ENCODE data around the gene SLC37A4. TPM values are rescaled to one million over a fixed set of nuclear protein-coding genes. Genes with fewer than 3 reads are reported as not detected.

Gene SLC37A4
- total and polyA plus RNA-seq, 2 of the 13 experiments (the other 11 are each of a cell fraction or from before 2014, with no cell fraction given) = 43.0 to 56.1 TPM

DNA sequence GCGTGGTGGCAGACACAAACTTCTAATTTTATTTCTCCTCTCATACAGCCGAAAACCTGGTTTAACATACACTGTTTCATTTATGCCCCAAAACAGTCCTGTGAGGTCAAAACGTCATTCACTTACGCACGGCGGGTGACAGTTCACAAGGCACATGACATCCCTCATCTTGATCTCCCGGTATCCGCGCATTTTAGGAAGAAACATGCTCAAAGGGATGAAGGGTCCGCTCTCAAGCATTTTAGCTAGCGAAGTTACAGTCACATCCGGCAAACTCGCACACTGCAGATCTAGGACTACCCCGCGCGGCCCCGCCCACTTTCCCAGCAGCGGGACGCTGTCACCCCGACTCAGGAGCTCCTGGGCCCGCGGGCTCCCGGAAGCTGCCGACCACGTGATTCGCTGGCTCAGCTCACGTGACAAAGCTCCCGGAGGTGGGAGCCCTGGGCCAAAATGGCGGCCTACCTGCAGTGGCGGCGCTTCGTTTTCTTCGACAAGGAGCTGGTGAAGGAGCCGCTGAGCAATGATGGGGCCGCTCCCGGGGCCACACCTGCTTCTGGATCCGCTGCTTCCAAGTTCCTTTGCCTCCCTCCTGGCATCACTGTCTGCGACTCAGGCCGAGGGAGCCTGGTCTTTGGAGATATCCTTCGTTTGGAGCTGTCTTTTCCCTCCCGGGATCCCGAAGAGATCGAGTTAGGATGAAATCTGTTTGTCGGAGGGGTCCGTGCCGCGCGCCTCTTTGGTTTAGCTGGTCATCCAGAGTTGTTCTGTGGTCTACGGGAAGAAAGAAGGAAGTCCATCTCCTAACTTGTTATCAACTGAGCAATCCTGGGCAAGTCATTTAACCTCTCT lies 36.9 kb upstream of the SLC37A4 start, which contains the start of gene VPS11 (continued):
- TF ChIP-seq, protein P1, sequence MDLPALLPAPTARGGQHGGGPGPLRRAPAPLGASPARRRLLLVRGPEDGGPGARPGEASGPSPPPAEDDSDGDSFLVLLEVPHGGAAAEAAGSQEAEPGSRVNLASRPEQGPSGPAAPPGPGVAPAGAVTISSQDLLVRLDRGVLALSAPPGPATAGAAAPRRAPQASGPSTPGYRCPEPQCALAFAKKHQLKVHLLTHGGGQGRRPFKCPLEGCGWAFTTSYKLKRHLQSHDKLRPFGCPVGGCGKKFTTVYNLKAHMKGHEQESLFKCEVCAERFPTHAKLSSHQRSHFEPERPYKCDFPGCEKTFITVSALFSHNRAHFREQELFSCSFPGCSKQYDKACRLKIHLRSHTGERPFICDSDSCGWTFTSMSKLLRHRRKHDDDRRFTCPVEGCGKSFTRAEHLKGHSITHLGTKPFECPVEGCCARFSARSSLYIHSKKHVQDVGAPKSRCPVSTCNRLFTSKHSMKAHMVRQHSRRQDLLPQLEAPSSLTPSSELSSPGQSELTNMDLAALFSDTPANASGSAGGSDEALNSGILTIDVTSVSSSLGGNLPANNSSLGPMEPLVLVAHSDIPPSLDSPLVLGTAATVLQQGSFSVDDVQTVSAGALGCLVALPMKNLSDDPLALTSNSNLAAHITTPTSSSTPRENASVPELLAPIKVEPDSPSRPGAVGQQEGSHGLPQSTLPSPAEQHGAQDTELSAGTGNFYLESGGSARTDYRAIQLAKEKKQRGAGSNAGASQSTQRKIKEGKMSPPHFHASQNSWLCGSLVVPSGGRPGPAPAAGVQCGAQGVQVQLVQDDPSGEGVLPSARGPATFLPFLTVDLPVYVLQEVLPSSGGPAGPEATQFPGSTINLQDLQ (CRISPR knock-in tag; IDR thresholded peaks at IDR 0.05) = no peak
- TF ChIP-seq ZNF367 (CRISPR knock-in tag; IDR thresholded peaks at IDR 0.05; ENCODE audit: borderline replicate concordance) (no peak), RBM22 (optimal IDR thresholded peaks at IDR 0.05; ENCODE audit: low read length) (no peak), SP5 (CRISPR knock-in tag; IDR thresholded peaks at IDR 0.05; ENCODE audit: borderline replicate concordance, low read depth) (peak; percentile 35; the same call in 1 of the 2 replicates), ZNF317 (CRISPR knock-in tag; IDR thresholded peaks at IDR 0.05) (peak; percentile 24; the same call in 1 of the 2 replicates), PLRG1 (conservative IDR thresholded peaks at IDR 0.05) (no peak)
- TF ChIP-seq, protein P2, sequence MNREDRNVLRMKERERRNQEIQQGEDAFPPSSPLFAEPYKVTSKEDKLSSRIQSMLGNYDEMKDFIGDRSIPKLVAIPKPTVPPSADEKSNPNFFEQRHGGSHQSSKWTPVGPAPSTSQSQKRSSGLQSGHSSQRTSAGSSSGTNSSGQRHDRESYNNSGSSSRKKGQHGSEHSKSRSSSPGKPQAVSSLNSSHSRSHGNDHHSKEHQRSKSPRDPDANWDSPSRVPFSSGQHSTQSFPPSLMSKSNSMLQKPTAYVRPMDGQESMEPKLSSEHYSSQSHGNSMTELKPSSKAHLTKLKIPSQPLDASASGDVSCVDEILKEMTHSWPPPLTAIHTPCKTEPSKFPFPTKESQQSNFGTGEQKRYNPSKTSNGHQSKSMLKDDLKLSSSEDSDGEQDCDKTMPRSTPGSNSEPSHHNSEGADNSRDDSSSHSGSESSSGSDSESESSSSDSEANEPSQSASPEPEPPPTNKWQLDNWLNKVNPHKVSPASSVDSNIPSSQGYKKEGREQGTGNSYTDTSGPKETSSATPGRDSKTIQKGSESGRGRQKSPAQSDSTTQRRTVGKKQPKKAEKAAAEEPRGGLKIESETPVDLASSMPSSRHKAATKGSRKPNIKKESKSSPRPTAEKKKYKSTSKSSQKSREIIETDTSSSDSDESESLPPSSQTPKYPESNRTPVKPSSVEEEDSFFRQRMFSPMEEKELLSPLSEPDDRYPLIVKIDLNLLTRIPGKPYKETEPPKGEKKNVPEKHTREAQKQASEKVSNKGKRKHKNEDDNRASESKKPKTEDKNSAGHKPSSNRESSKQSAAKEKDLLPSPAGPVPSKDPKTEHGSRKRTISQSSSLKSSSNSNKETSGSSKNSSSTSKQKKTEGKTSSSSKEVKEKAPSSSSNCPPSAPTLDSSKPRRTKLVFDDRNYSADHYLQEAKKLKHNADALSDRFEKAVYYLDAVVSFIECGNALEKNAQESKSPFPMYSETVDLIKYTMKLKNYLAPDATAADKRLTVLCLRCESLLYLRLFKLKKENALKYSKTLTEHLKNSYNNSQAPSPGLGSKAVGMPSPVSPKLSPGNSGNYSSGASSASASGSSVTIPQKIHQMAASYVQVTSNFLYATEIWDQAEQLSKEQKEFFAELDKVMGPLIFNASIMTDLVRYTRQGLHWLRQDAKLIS (CRISPR knock-in tag; IDR thresholded peaks at IDR 0.05) = 0 out of 2 replicates have a peak, but pooled peaks have one; percentile 68
- TF ChIP-seq, protein P3, sequence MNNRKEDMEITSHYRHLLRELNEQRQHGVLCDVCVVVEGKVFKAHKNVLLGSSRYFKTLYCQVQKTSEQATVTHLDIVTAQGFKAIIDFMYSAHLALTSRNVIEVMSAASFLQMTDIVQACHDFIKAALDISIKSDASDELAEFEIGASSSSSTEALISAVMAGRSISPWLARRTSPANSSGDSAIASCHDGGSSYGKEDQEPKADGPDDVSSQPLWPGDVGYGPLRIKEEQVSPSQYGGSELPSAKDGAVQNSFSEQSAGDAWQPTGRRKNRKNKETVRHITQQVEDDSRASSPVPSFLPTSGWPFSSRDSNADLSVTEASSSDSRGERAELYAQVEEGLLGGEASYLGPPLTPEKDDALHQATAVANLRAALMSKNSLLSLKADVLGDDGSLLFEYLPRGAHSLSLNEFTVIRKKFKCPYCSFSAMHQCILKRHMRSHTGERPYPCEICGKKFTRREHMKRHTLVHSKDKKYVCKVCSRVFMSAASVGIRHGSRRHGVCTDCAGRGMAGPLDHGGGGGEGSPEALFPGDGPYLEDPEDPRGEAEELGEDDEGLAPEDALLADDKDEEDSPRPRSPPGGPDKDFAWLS (CRISPR knock-in tag; IDR thresholded peaks at IDR 0.05; ENCODE audit: borderline replicate concordance) = no peak
- TF ChIP-seq, protein P4, sequence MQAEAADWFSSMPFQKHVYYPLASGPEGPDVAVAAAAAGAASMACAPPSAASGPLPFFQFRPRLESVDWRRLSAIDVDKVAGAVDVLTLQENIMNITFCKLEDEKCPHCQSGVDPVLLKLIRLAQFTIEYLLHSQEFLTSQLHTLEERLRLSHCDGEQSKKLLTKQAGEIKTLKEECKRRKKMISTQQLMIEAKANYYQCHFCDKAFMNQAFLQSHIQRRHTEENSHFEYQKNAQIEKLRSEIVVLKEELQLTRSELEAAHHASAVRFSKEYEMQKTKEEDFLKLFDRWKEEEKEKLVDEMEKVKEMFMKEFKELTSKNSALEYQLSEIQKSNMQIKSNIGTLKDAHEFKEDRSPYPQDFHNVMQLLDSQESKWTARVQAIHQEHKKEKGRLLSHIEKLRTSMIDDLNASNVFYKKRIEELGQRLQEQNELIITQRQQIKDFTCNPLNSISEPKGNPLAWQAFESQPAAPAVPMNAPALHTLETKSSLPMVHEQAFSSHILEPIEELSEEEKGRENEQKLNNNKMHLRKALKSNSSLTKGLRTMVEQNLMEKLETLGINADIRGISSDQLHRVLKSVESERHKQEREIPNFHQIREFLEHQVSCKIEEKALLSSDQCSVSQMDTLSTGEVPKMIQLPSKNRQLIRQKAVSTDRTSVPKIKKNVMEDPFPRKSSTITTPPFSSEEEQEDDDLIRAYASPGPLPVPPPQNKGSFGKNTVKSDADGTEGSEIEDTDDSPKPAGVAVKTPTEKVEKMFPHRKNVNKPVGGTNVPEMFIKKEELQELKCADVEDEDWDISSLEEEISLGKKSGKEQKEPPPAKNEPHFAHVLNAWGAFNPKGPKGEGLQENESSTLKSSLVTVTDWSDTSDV (CRISPR knock-in tag; IDR thresholded peaks at IDR 0.05) = no peak
- TF ChIP-seq, protein P5, sequence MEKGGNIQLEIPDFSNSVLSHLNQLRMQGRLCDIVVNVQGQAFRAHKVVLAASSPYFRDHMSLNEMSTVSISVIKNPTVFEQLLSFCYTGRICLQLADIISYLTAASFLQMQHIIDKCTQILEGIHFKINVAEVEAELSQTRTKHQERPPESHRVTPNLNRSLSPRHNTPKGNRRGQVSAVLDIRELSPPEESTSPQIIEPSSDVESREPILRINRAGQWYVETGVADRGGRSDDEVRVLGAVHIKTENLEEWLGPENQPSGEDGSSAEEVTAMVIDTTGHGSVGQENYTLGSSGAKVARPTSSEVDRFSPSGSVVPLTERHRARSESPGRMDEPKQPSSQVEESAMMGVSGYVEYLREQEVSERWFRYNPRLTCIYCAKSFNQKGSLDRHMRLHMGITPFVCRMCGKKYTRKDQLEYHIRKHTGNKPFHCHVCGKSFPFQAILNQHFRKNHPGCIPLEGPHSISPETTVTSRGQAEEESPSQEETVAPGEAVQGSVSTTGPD (CRISPR knock-in tag; IDR thresholded peaks at IDR 0.05) = no peak
- TF ChIP-seq, protein P6, sequence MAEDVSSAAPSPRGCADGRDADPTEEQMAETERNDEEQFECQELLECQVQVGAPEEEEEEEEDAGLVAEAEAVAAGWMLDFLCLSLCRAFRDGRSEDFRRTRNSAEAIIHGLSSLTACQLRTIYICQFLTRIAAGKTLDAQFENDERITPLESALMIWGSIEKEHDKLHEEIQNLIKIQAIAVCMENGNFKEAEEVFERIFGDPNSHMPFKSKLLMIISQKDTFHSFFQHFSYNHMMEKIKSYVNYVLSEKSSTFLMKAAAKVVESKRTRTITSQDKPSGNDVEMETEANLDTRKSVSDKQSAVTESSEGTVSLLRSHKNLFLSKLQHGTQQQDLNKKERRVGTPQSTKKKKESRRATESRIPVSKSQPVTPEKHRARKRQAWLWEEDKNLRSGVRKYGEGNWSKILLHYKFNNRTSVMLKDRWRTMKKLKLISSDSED (CRISPR knock-in tag; IDR thresholded peaks at IDR 0.05) = no peak

Data from HepG2 (cell line).